Activated T-helper 2 cell treated with anti-CD3 and anti-CD28 coated beads, Interferon-gamma antibody, Interleukin-2, Interleukin-4, amounts not matched to agents 10 μg/mL and 5 μg/mL and 100 μg/mL, durations not matched to agents 14 hours and 24 hours and 36 hours (primary cell): ENCODE data around the gene RNF213. TPM values are rescaled to one million over a fixed set of nuclear protein-coding genes. Genes with fewer than 3 reads are reported as not detected.
"Not testable (repeated sequence)": the region's sequence is repeated elsewhere in the genome, so short reads cannot be mapped to it uniquely, and the experiment has no call there.

Source experiments
- DNase-seq: peaks from one replicate; pipeline ENCODE4 v3.0.0; 2021; ENCODE audit warnings: low spot score
- H3K27ac Mint-ChIP-seq: one replicate; pipeline ENCODE4 v1.8.0; 2021; ENCODE audit warnings: mixed read lengths
- H3K27me3 Mint-ChIP-seq: one replicate; pipeline ENCODE4 v1.8.0; 2021; ENCODE audit warnings: low read depth, mixed read lengths
- H3K36me3 Mint-ChIP-seq: one replicate; pipeline ENCODE4 v1.8.0; 2021; ENCODE audit warnings: low read depth, mixed read lengths
- H3K4me1 Mint-ChIP-seq: one replicate; pipeline ENCODE4 v1.8.0; 2021; ENCODE audit warnings: low read depth, mixed read lengths
- H3K4me3 Mint-ChIP-seq: one replicate; pipeline ENCODE4 v1.8.0; 2021; ENCODE audit warnings: low read depth, mild to moderate bottlenecking, moderate library complexity, mixed read lengths
- H3K9me3 Mint-ChIP-seq: one replicate; pipeline ENCODE4 v1.8.0; 2021; ENCODE audit warnings: mixed read lengths
- intact Hi-C: fragments of 100-400 bp; cut with micrococcal nuclease; formaldehyde crosslinking; loops from one replicate; pipeline ENCODE4 v1.15.1; 2023
- total RNA-seq: library from RNA; stranded (reverse); gene quantifications from 2 replicates; pipeline ENCODE4 v1.2.3, GENCODE V29; 2022

RNF213 gene
- total RNA-seq, 1 donor from 2014 or later = 297 TPM

DNA sequence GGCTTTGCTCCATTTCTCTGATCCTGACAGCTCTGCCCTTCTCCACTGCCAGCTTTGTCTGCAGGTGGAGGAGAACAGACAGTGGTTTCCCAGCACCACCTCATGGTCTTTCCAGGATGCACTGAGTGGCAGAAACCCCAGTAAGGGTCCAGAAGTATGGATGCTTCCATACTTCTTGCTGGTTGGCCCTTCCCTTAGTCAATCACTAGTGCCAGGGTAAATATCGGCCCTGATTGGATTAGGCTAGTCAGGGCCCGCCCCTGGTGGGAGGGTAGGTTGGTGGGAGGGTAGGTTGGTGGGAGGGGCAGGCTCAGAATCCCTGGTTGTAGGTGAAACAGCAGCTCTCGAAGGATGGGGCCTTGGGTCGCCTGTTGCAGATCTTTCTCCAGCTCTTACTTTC lies 10.2 kb downstream of the RNF213 start:
- intact Hi-C loops = no loop called here
- Mint-ChIP-seq H3K4me1 (peaks cover 27% of the 10 kb centered on the region), H3K4me3 (no peak overlapping the region), H3K36me3 (peaks cover 31% of the 10 kb centered on the region), H3K27me3 (no peaks in the 10 kb centered on the region), H3K9me3 (no peaks in the 10 kb centered on the region), H3K27ac (peak overlapping the region; percentile 70)
- DNase-seq = peak; percentile 28

DNA sequence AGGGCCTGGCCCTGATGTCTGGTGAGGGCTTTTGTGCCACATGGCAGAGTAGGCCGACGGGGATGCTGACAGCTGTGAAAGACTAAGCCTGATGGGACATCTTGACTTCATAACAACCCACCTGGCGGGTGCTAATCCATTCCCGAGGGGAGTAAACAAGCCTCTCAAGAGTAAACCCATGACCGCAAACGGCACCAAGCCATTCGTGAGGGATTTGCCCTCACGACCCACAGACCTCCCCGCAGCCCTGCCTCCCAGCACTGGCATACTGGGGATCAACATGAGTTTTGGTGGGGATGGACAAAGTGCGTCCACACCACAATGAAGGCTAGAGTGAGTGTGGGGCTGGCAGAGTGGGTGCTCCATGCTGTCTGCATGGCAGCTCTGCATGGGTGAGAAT lies 11.7 kb downstream of the RNF213 start:
- H3K4me3 Mint-ChIP-seq = no peak overlapping the region

DNA sequence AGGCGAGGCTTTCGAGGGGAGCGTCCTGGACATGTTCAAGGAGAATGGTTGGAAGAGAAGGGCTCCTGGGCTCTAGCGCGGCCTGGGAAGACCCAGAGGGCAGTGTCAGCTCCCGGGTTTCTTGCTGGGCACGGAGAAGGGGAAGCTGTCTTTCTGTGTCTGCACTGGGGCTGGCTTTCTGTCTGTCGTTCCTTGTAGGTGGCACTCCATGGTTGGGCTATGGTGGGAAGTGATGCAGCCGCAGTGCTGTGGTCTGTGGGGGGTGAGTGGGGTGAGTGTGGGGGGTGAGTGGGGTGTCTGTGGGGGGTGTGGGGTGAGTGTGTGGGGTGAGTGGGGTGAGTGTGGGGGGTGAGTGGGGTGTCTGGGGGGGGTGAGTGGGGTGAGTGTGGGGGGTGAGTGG lies 13.7 kb downstream of the RNF213 start:
- H3K4me1 Mint-ChIP-seq = peaks cover 26% of the 10 kb centered on the region
- no peaks in the 10 kb centered on the region for H3K27me3 Mint-ChIP-seq
- no peak for DNase-seq
- H3K4me3 Mint-ChIP-seq = peak overlapping the region; percentile 8
- H3K27ac Mint-ChIP-seq = peak overlapping the region; percentile 86
- no peaks in the 10 kb centered on the region for H3K9me3 Mint-ChIP-seq
- intact Hi-C loops = no loop called here
- peaks cover 56% of the 10 kb centered on the region for H3K36me3 Mint-ChIP-seq

More for the DNA sequence above, 11.7 kb downstream of the RNF213 start:
- H3K27ac Mint-ChIP-seq = no peak overlapping the region
- no peak for DNase-seq
- no peaks in the 10 kb centered on the region for H3K27me3 Mint-ChIP-seq
- intact Hi-C loops = no loop called here
- H3K36me3 Mint-ChIP-seq = peaks cover 40% of the 10 kb centered on the region
- peaks cover 25% of the 10 kb centered on the region for H3K4me1 Mint-ChIP-seq
- no peaks in the 10 kb centered on the region for H3K9me3 Mint-ChIP-seq

GRCh38 chr17:80274871-80275449 lies 14.3 kb downstream of the RNF213 start:
- Mint-ChIP-seq H3K27me3 (no peaks in the 10 kb centered on the region), H3K4me1 (peaks cover 28% of the 10 kb centered on the region), H3K9me3 (no peaks in the 10 kb centered on the region), H3K4me3 (no peak overlapping the region), H3K36me3 (peaks cover 62% of the 10 kb centered on the region), H3K27ac (peak overlapping the region; percentile 11)
- intact Hi-C loops = no loop called here
- no peak for DNase-seq

DNA sequence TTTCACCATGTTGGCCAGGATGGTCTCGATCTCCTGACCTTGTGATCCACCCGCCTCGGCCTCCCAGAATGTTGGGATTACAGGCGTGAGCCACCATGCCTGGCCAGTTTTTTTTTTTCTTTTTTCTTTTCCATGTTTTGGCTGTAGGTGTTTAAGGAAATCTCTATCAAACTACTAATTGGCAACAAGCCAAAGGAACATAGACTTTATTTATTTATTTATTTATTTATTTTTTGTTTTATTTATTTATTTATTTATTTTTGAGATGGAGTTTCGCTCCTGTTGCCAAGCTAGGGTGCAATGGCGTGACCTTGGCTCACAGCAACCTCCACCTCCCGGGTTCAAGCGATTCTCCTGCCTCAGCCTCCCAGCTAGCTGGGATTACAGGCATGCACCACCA lies 15.2 kb downstream of the RNF213 start:
- intact Hi-C loops, H3K9me3 Mint-ChIP-seq, H3K27ac Mint-ChIP-seq, H3K4me3 Mint-ChIP-seq, H3K27me3 Mint-ChIP-seq, DNase-seq: not testable (repeated sequence)
- peaks cover 70% of the 10 kb centered on the region for H3K36me3 Mint-ChIP-seq
- peaks cover 25% of the 10 kb centered on the region for H3K4me1 Mint-ChIP-seq

GRCh38 chr17:80277751-80278671 lies 17.4 kb downstream of the RNF213 start:
- H3K4me3 Mint-ChIP-seq = no peak overlapping the region
- H3K27ac Mint-ChIP-seq = no peak overlapping the region
- H3K4me1 Mint-ChIP-seq = peaks cover 17% of the 10 kb centered on the region
- no peaks in the 10 kb centered on the region for H3K27me3 Mint-ChIP-seq
- intact Hi-C loops = no loop called here
- H3K9me3 Mint-ChIP-seq = no peaks in the 10 kb centered on the region
- DNase-seq = no peak
- peaks cover 78% of the 10 kb centered on the region for H3K36me3 Mint-ChIP-seq

- H3K9me3 Mint-ChIP-seq = no peaks in the 10 kb centered on the region
- H3K4me3 Mint-ChIP-seq = no peak overlapping the region
- no peak overlapping the region for H3K27ac Mint-ChIP-seq
- DNase-seq = no peak
- peaks cover 70% of the 10 kb centered on the region for H3K36me3 Mint-ChIP-seq
- peaks cover 12% of the 10 kb centered on the region for H3K4me1 Mint-ChIP-seq
- intact Hi-C loops = no loop called here
- H3K27me3 Mint-ChIP-seq = no peaks in the 10 kb centered on the region
Observed at GRCh38 chr17:80279895-80280294, 19.2 kb downstream of the RNF213 start.

DNA sequence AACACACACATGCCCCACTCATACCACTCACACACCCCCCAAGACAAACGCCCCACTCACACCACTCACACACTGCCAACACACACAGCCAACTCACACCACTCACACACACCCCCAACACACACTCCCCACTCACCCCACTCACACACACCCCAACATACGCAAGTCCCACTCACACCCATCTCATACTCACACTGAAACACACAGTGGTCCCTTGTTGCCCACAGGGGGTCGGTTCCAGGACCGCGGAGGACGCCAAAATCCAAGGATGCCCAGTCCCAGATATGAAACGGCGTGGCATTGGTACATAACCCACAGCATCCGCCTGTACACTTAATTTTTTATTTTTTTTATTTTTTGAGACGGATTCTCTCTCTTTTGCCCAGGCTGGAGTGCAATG lies 20.9 kb downstream of the RNF213 start:
- intact Hi-C loops = no loop called here
- no peak overlapping the region for H3K27ac Mint-ChIP-seq
- H3K36me3 Mint-ChIP-seq = peaks cover 69% of the 10 kb centered on the region
- peaks cover 6% of the 10 kb centered on the region for H3K4me1 Mint-ChIP-seq
- DNase-seq = no peak
- no peaks in the 10 kb centered on the region for H3K9me3 Mint-ChIP-seq
- H3K27me3 Mint-ChIP-seq = no peaks in the 10 kb centered on the region
- no peak overlapping the region for H3K4me3 Mint-ChIP-seq

- Mint-ChIP-seq H3K27ac (no peak overlapping the region), H3K36me3 (peaks cover 64% of the 10 kb centered on the region), H3K27me3 (no peaks in the 10 kb centered on the region), H3K4me3 (no peak overlapping the region), H3K4me1 (peaks cover 6% of the 10 kb centered on the region), H3K9me3 (no peaks in the 10 kb centered on the region)
- intact Hi-C loops = no loop called here
- DNase-seq = no peak
Observed at GRCh38 chr17:80283116-80283852, 22.6 kb downstream of the RNF213 start.

DNA sequence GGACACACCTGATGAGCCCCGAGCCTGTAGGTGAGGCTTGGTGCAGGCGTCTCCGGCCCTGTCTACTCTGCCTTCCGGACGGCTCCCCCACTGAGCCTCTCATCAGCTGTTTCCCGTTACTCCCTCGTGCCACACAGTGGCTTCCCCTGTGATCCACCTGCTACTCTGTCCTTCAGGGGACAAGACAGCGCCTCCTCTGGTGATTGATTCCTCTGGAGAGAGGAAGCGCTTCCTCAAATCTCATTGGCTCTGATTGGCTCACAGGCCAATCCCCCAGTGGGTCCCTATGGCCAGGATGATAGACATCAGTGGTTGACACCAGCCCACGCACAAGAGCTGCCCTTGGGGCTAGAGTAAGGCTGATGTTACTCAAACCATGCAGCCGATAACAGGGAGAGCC lies 24.0 kb downstream of the RNF213 start:
- DNase-seq = no peak
- peaks cover 66% of the 10 kb centered on the region for H3K36me3 Mint-ChIP-seq
- no peaks in the 10 kb centered on the region for H3K9me3 Mint-ChIP-seq
- H3K27me3 Mint-ChIP-seq = no peaks in the 10 kb centered on the region
- H3K4me3 Mint-ChIP-seq = no peak overlapping the region
- peaks cover 4% of the 10 kb centered on the region for H3K4me1 Mint-ChIP-seq
- intact Hi-C loops = no loop called here
- H3K27ac Mint-ChIP-seq = peak overlapping the region; percentile 30

DNA sequence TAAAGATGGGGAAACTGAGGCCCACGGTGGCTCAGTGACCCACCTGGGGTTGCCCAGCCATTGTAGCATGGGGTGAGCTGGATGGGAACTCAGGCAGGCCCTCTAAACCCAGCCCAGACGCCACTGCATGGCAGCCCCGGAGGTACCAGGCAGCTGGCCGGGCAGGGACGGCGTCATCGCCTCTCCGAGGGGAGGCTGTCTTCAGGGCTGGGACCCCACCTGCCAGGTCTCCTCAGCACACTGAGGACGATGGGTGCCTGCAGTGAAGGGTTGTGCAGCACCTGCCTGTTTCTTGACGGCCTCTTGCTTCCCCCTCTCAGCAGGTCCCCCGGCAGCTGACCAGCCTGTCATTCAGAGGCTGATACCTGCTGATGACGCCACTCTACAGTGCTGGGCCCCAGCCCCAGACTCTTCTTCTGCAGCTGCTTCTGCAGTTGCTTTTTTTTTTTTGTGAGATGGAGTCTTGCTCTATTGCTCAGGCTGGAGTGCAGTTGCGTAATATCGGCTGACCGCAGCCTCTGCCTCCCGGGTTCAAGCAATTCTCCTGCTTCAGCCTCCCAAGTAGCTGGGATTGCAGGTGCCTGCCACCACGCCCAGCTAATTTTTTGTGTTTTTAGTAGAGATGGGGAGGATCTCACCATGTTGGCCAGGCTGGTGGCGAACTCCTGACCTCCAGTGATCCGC lies 24.7 kb downstream of the RNF213 start:
- Mint-ChIP-seq H3K4me1 (peaks cover 2% of the 10 kb centered on the region), H3K4me3 (no peak overlapping the region), H3K27ac (no peak overlapping the region), H3K27me3 (no peaks in the 10 kb centered on the region), H3K36me3 (peaks cover 67% of the 10 kb centered on the region), H3K9me3 (no peaks in the 10 kb centered on the region)
- intact Hi-C loops = no loop called here
- no peak for DNase-seq

- intact Hi-C loops = no loop called here
- H3K4me3 Mint-ChIP-seq = no peak overlapping the region
- peaks cover 2% of the 10 kb centered on the region for H3K4me1 Mint-ChIP-seq
- H3K27me3 Mint-ChIP-seq = no peaks in the 10 kb centered on the region
- H3K36me3 Mint-ChIP-seq = peaks cover 64% of the 10 kb centered on the region
- no peaks in the 10 kb centered on the region for H3K9me3 Mint-ChIP-seq
- H3K27ac Mint-ChIP-seq = no peak overlapping the region
- no peak for DNase-seq
Observed at GRCh38 chr17:80286638-80286960, 25.9 kb downstream of the RNF213 start.
